ACHN (cell line): ENCODE results near the gene PTPN6.

ENCODE experiments used
- DNase-seq: peaks from one replicate; pipeline ENCODE4 v3.0.0-alpha.2; 2015
- in situ Hi-C: cut with HindIII; loops from 2 replicates; pipeline ENCODE4 v1.10.0; 2017; ENCODE audit warnings: low sequenced_read_pairs, low pct_ligation_motif_present, low pct_unique_long_range_greater_than_20kb

The PTPN6 gene

DNA sequence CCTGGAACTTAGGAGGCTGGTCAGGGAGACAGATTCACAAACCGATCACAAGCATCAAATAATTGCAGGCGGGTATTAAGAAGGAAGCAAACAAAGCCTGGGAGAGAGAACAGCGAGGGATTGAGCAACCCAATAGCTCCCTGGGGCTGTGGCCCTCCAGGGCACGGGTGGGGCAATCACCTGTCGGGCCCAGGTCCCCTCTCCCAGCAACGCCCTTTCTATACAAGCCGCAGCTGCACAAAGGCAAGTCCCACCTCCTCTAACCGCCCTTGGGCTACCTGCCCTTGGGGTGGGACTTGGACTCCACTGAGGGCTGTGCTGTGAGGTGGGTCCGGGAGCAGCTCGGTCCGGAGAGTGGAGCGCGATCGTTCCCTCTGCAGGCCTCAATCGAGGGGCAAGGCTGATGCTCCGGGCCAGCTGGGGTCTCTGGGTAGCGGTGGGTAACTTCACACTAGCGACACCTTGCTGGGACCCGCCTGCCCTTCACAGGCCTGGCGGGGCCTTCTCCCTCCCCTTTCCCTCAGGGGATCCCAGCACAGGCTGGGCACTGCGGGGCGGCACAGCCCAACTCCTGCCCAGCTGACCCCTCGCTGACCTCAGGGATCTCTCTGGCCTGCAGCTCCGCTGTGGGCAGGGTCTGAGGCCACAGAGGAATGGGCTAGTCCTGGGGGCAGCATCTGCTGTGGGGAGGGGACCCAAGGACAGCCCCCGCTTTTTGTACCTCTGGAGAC, 11.3 kb downstream of the PTPN6 start:
- in situ Hi-C loops: no loop called here
- no peak for DNase-seq

- DNase-seq: no peak
- in situ Hi-C loops: no loop called here
These were observed 12.0 kb downstream of the PTPN6 start for GRCh38 chr12:6963016-6963731.

GRCh38 chr12:6963791-6964413, 12.7 kb downstream of the PTPN6 start:
- no peak for DNase-seq
- in situ Hi-C loops: no loop called here

DNA sequence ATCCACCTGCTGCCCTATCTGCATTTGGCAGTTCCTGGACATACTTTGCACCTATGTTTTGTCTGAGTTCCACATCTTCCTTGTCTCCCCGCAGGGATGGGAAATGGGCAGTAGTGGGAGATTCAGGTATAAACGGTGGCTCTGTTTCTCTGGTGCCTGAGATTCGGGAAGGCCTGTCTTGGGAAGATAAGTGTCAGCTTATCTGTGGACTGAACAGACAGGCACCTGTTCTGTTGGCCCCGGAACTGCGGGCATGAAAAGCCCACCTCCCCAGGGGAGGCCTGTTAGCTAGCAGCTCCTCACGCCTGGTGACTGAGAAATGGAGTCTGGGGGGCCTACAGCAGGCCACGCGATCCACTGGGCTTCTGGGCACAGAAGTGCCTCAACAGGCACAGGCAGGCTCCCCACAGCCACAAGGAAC, 13.5 kb downstream of the PTPN6 start:
- in situ Hi-C loops: no loop called here
- no peak for DNase-seq

- in situ Hi-C loops: no loop called here
These were observed 14.0 kb downstream of the PTPN6 start for GRCh38 chr12:6965026-6965661.

GRCh38 chr12:6965714-6966113, 14.6 kb downstream of the PTPN6 start:
- in situ Hi-C loops: no loop called here
- no peak for DNase-seq

More at GRCh38 chr12:6965026-6965661, 14.0 kb downstream of the PTPN6 start:
- DNase-seq: peak; percentile 87

DNA sequence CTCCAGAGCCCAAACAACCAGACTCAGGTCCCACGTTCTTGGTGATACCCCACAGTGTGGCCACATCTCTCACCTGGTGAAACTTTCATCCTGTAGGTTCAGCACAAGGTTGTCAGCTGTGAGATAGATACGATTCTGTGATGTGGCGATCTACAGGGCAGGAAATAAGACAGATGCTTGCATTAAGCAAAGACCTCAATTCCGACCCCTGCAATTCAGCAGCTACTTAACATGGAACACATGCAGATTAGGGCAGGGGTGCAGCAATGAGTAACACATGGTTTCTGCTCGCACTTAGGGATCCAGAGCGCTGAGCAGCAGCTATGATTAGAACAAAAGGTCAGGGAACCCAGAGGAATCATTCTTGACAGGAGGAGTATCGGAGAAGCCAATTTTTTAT, 15.2 kb downstream of the PTPN6 start:
- in situ Hi-C loops: no loop called here

GRCh38 chr12:6967651-6968100, 16.5 kb downstream of the PTPN6 start:
- in situ Hi-C loops: no loop called here
- DNase-seq: no peak

More for the DNA sequence above, 15.2 kb downstream of the PTPN6 start:
- DNase-seq: no peak

GRCh38 chr12:6968426-6968825, 17.3 kb downstream of the PTPN6 start:
- in situ Hi-C loops: no loop called here
- no peak for DNase-seq

- no peak for DNase-seq
- in situ Hi-C loops: no loop called here
These were observed 19.0 kb downstream of the PTPN6 start for GRCh38 chr12:6970096-6970527.

GRCh38 chr12:6974180-6974579, 23.0 kb downstream of the PTPN6 start:
- in situ Hi-C loops: no loop called here
- no peak for DNase-seq

DNA sequence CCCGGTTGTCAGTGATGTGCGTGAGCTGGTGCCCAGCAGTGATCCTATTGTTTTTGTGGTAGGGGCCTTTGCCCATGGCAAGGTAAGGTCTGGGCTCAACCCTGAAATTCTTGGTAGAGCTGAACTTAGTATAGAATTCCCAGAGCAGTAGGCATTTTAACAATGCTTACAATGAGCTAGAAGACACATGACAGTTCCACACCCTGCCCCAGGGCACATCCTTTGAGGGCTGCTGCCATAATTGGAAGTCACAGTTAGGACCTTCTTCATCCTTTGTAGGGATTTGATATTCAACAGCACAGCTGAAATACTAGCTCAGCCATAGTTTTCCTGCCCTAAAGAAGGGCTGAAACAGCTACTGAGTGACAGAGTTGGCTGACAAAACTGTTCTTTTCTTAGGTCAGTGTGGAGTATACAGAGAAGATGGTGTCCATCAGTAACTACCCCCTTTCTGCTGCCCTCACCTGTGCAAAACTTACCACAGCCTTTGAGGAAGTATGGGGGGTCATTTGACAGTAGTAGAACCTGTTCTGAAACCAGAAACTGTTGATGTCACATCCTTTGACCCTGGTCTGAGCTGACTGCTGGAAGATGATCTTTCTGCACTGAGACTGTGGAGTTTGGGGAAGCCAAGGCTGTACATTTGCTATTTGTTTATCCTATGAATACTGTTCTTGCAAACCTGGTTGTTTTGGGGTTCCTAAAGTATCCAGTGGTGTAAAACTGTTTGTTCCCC, 24.3 kb downstream of the PTPN6 start:
- in situ Hi-C loops: no loop called here
- no peak for DNase-seq

DNA sequence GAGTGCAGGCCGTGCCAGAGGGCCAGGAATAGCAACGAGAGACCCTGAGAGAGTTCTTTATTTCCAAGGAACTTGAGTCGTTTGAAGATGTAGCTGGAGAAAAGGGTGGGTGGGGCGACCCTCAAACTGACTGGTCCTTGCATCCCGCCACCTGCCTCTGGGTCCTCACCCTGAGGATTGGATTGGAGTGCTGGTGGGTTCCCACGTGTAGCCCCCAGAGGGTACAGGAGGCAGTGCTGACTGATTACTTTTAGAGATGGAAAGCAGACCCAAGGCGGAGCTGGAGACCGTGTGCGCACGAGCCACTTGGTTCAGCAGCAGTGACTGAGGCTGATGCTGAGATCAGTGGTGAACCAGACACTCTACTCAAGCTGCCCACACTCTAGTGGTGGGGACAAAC, 26.5 kb downstream of the PTPN6 start:
- DNase-seq: no peak
- in situ Hi-C loops: no loop called here

DNA sequence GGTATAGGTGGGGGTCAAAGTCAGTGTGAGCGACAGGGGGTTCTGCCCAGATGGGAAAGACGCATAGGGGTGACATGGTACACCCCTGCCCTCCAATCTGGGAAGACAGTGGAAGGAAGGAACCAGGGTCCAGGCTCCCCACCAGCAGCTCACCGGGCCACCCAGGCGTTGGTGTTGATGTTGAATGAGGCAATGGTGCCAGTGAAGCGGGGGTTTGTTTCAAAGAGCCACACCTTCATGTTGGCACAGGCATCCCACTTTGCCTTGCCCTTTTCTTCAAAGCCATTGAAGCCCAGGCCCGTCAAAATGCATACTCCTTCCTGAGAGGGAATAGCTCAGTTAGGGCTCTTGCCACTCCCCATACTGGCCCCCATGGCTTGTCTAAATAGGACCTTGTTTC, 27.0 kb downstream of the PTPN6 start:
- in situ Hi-C loops: no loop called here

DNA sequence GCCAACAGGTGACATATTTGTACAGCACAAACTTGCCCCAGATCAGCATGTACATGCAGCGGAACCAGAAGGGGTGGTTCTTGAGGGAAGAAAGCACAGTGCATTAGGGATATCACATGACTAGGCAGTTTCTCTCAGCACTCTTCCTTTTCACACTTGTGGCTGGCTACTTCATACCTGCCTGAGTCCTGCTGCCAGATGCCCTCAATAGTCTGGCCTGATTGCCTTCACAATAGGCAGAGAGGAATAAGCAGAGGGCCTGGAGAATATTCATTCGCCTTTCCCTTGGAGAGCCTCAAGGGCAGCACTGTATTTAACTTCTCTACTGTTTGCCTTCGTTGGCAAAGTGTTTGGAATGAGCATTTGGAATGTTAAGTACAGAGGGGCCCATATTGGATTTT, 27.5 kb downstream of the PTPN6 start:
- in situ Hi-C loops: no loop called here
- no peak for DNase-seq

More for the DNA sequence above, 27.0 kb downstream of the PTPN6 start:
- no peak for DNase-seq

GRCh38 chr12:6979021-6979420, 27.9 kb downstream of the PTPN6 start:
- in situ Hi-C loops: no loop called here
- no peak for DNase-seq

GRCh38 chr12:6979453-6979852, 28.3 kb downstream of the PTPN6 start:
- in situ Hi-C loops: no loop called here
- no peak for DNase-seq

- in situ Hi-C loops: no loop called here
- no peak for DNase-seq
These were observed 28.9 kb downstream of the PTPN6 start for GRCh38 chr12:6980075-6980474.
